HG02642 (cell line): ENCODE results near the gene CYSRT1.

Experiments
- ATAC-seq: cut with Tn5 transposase; IDR thresholded peaks from one replicate; pipeline ENCODE4 v1.9.1; 2021; ENCODE audit warnings: mild to moderate bottlenecking; ENCODE audit not compliant: unreplicated experiment, poor library complexity

The CYSRT1 gene

GRCh38 chr9:137189297-137190295, 35.4 kb upstream of the CYSRT1 start:
- ATAC-seq = no peak

GRCh38 chr9:137190315-137190856, 34.6 kb upstream of the CYSRT1 start:
- ATAC-seq = no peak

DNA sequence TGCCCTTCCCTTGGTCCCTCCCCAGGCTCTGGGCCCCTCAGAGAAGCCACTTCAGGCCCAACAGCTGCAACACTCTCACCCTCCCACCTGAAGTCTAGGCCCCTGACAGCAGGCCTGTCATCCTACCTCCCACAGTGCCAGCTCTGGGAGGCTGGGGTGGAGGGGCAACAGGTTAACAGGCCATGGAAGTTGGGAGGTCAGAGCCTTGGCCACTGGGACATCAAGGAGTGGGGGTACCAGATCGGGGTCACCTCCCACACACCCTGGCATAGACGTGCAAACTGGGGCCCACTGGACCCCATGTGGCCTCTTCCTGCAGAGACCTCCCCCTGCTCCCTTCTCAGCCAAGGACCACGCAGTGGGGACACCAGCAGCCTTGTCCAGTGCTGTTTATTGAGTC, 33.7 kb upstream of the CYSRT1 start:
- no peak for ATAC-seq

GRCh38 chr9:137191691-137192447, 33.1 kb upstream of the CYSRT1 start:
- no peak for ATAC-seq

GRCh38 chr9:137192448-137192780, 32.6 kb upstream of the CYSRT1 start:
- ATAC-seq = no peak

- ATAC-seq = no peak
Measured at GRCh38 chr9:137192859-137193258, 32.1 kb upstream of the CYSRT1 start.

- ATAC-seq = no peak
Measured at GRCh38 chr9:137193771-137194170, 31.2 kb upstream of the CYSRT1 start.

DNA sequence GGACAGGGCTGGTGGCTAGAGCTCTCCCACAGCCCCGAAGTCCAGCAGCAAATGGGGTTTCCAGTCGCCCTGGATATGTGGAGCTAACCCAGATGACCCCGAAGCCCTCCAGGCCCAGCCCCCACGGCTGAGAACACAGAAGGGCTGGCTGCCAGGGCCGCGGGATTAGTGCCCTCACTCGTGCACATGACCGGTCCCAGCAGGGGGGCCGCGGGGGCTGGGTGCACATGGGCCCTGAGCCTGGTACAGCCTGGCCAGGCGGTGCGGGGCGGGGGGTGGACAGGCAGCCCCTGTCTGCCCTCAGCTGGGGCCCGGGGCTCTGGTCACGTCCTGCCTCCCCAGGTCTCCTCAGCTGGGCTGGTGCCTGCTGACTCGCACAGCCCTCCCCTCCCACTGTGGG, 30.6 kb upstream of the CYSRT1 start:
- no peak for ATAC-seq

DNA sequence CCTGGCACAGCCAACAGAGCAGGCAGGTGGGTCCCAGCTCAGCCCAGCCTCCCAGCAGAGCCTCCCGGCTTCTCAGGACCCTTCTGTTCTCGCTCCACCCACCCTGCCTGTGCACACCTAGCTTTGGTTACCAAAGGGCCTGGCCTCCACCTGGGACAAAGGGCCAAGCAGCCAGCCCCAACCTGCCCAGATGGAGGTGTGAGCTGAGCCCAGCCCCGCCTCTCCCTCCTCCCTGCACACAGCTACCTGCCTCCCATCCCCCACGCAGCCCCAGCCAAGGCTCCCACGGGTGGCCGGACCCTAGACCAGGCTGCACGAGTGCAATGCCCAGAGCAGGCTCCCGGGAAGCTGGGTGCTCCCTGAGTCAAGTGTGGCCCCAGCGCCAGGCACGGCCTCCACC, 30.1 kb upstream of the CYSRT1 start:
- no peak for ATAC-seq

- ATAC-seq = no peak
Measured at GRCh38 chr9:137195525-137196220, 29.3 kb upstream of the CYSRT1 start.

DNA sequence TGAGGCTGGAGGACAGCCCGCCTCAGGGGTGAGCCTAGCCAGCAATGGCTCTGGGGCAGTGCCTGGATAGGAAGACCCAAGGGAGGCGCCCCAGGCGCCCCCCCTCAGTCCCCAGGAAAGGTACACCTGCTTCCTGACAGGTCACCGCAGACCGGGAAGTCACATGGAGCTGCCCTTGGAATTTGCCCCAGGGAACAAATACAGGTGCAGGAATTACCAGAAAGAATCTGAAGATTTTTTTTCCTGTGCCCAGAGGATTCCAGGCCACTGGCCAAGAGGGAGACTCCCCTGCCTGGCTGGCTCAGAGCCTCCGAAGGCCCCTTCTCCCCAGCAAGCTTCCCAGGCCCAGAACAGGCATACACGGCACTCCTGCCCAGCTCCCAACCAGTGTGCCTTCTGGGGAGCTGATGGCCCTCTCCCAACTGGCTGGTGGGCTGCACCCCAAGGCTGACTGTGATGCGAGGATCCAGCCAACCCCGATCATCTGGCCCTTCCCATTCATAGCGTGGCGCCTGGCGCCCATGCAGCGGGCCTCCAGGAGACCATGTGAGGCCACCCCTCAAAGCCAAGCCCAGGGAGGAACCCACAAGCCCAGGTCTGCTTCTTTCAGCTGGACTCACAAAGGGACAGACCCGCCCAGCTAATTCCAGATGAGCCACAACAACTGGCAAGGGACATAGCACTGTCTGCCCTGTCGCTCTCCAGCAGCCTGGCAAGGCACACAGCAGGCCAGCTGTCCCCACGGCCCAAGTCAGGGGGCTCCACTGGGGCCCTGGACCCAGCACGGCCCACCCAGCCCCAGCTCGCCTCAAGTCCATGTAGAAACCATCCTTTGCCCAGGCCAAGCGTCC, 26.7 kb upstream of the CYSRT1 start:
- ATAC-seq = no peak

- ATAC-seq = no peak
Measured at GRCh38 chr9:137198902-137199283, 26.1 kb upstream of the CYSRT1 start.

DNA sequence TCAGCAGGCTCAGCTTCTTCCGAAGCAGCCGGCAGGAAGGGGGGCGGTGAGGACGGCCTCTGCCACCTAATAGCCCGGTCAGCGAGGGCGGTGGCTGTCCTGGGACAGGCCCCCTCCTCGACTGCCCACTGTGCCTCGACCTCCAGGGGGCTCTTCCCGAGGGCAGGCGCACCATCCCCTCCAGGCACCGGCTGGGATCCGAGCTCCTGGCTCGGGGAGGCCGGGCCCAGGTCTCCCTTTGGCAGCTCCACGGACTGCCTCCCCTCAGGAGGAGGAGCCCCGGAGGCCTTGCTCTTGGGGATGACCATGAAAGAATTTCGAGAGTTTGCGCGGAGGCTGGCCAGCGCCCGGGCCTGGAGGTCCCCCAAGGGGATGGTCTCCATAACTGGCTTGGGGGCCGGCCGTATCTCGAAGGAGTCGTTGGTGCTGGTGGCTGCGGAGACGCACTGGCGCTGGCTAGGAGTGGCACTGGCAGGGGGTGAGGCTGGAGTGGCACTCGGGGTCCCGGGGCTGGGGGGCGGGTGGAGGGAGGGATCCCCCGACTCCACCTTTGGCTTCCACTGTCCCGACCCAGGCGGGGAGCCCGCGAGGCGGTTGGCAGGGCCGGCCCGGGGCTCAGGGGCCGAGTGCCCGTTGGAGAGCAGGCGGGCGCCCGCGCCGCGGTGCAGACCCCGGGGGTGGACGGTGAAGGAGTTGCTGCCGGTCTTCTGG, 25.4 kb upstream of the CYSRT1 start:
- ATAC-seq = no peak

GRCh38 chr9:137200311-137201204, 24.4 kb upstream of the CYSRT1 start, which contains the start of gene TPRN:
TSS of gene TPRN (minus strand) at chr9:137200741. CDS start at chr9:137200711, 30 bp downstream.
- ATAC-seq = peak; percentile 90

DNA sequence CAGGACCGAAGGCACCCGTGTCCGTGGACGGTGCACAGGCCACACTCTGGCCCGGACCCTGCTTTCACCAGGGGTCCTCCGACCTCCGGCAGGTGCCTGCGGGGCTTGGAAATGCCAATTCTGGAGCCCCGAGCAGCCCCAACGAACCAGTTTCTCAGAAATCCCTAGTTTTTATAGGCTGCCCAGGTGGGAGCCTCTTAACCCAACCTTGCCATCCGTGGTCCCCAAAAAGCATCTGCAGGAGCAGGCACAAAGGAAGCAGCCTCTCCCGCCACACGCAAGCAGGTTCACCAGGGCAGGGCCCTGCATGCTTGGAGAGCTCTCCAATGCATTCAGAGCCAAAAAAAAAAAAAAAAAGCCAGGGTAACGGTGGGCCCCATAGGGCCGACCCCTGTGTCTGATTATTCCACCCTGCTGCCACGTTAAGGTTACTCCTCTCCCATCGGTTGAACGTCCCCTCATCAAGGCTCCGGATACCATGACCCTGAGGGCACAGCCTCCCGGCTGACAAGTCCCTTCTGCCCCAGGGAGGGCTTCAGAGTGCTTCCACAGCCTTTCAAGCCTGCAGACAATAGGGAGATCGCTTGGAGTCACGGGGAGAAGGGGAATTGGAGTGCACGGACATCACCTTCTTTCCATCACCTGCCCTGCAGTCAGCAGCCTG, 23.6 kb upstream of the CYSRT1 start:
- ATAC-seq = no peak

- ATAC-seq = no peak
Measured at GRCh38 chr9:137202966-137203365, 22.0 kb upstream of the CYSRT1 start.

- ATAC-seq = no peak
Measured at GRCh38 chr9:137204731-137205125, 20.2 kb upstream of the CYSRT1 start.
